ENCODE measurements around the gene IQCH.

The IQCH gene

DNA sequence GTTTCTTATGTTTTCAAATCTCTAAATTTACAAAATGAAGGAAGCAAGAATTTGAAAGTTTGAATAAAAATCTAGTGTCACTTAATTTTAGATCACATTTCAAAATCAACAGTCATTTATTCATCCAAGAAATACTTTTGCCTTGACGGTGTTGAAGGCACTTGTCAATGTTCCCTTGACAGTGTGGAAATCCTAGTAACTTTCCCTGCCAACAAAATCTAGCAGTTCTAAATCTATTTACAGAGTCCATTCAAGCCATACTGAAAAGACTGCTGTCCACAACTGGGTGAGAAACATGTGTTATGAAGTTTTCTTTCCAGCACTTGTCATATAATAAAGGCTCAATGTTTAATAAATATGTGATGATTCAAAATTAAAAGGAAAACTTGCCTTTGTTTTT, 279.3 kb downstream of the IQCH start:
- no peak for DNase-seq (ENCODE audit: low spot score)

GRCh38 chr15:67534360-67534759, 279.8 kb downstream of the IQCH start:
- no peak for DNase-seq (ENCODE audit: low spot score)

- DNase-seq (ENCODE audit: low spot score), result no peak
These were observed 283.2 kb downstream of the IQCH start for GRCh38 chr15:67537771-67538170.

DNA sequence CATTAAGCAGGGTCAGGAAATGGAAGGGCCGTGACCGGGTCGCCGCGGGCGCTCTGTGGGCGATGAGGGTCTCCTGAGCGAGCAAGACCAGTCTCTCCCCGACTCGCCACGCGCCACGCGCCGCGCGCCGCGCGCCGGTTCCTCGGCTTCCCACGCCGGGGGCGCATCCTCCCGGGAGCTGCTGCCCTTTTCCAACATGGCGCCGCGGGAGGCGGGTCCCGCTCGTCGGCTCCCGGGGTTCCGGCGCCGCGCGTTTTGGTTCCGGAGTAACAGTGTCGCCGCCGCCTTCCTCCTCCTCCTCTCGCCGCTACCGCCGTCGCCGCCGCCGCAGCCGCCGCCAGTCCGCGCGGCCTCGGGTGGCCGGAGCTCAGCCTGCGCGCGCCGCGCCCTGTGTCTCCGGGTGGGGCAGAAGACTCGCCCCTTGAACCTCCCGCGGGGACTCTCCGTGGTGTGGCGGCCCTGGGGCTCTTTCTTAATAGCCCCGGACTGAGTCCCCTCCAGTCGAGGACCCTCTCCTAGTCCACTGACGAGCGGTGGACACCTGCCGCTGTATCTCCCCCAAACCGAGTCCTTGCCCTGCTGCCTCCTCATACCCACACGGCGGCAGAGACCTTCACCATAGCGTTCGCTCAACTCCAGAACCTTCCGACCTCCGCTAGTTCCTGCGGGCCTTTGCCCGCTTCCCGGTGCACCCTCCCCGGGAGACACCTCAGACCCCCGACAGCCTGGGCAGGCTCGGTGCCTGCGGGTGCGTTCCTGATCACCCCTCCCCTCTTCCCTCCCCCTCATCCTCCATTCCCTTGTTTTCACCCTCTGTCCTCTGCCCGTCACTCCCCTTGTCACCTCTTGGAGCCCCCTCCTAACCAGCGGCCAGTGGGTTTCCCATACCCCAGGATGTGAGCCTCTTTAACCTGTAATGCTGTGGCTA, 288.1 kb downstream of the IQCH start, which contains the start of gene MAP2K5:
Gene MAP2K5 (plus strand): TSS at position 284 of the 928 bp plus-strand sequence. CDS start 633 bp downstream, at position 917.
- peak; percentile 82 for DNase-seq (ENCODE audit: low spot score)

DNA sequence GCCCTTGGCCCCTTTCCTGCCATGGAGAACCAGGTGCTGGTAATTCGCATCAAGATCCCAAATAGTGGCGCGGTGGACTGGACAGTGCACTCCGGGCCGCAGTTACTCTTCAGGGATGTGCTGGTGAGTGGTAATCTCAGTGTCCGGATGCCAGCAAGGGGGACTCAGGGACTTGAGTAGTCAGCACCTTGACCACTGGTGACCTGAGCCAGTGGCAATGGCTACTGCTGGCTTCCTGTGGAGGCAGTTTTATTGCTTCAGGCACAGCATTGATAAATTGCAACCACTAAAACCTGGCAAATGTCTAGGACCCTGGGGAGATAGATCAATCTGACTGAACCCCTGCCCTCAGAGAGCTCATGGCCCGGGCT, 288.7 kb downstream of the IQCH start:
- DNase-seq (ENCODE audit: low spot score), result peak; percentile 27

GRCh38 chr15:67544475-67544874, 289.9 kb downstream of the IQCH start:
- DNase-seq (ENCODE audit: low spot score), result no peak

GRCh38 chr15:67545864-67546263, 291.3 kb downstream of the IQCH start:
- no peak for DNase-seq (ENCODE audit: low spot score)

GRCh38 chr15:67547064-67547463, 292.5 kb downstream of the IQCH start:
- no peak for DNase-seq (ENCODE audit: low spot score)

GRCh38 chr15:67547836-67548235, 293.2 kb downstream of the IQCH start:
- no peak for DNase-seq (ENCODE audit: low spot score)

DNA sequence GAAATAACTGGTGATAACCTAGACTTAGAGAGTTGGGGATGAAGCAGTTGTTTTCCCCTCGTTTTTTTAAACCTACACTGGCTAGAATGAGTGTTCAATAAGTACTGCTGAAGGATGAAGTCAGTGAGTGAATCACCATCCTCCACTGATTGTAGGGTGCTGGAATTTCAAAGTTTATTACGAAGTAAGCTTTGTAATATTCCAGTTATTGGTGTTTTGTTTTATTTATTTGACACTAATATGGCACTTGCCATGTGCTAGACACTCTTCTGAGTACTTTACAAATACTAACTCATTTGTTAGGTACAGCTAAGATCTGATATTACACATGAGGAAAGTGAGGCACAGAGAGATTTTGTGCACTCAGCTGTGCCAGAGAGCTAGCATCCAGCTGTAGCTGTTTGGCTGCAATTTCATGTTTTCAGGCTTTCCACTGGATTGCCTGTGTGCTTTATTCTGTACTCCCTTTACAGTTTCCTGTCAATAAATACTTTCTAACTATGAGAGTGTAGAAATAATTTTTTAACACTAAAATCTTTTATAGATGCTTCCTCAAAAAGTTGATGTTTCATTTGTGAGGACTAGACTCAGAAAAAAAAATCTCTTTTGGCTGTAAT, 293.8 kb downstream of the IQCH start:
- peak; percentile 38 for DNase-seq (ENCODE audit: low spot score)

- peak; percentile 75 for DNase-seq (ENCODE audit: low spot score)
These were observed 294.5 kb downstream of the IQCH start for GRCh38 chr15:67548862-67549651.

DNA sequence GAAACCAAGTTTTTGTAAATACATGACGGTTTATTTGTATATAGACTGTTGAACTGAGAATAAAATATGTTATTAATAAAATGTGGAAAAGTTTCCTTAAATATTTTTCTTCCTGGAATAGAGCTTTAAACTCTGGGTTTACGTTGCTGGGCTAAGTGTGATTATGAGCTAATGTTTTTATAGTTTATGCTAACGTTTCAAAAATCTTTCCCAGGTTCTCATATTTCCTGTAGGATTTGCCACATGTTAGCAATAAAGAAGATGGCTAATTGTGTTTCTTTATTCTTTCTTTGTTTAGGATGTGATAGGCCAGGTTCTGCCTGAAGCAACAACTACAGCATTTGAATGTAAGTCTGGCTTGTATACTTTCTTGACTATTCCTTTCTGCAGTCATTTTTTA, 295.1 kb downstream of the IQCH start:
- DNase-seq (ENCODE audit: low spot score), result no peak

- DNase-seq (ENCODE audit: low spot score), result no peak
These were observed 295.9 kb downstream of the IQCH start for GRCh38 chr15:67550522-67550921.

GRCh38 chr15:67551207-67551743, 296.7 kb downstream of the IQCH start:
- no peak for DNase-seq (ENCODE audit: low spot score)
